OCI-LY3 (cell line): ENCODE results near the gene R3HDM4.

Experiments used
- CTCF ChIP-seq: fragments of 200-600, 300-600 bp; sonication (generic); IDR thresholded peaks from 2 replicates; pipeline ENCODE4 v1.5.1; 2014; ENCODE audit warnings: antibody characterized with exemption, low read length, low read depth
- EZH2phosphoT487 ChIP-seq: fragments of 200-600 bp; shearing (Covaris generic); IDR thresholded peaks from 2 replicates; pipeline ENCODE4 v1.6.1; 2018; ENCODE audit warnings: antibody characterized with exemption, mixed run types, low read depth

- no peak for TF ChIP-seq CTCF
- TF ChIP-seq EZH2phosphoT487, result no peak
These were observed 22.2 kb downstream of the R3HDM4 start for GRCh38 chr19:890831-891230.
